OCI-LY1 (cell line): ENCODE results near the gene ATP8B1.

Experiments used
- H2AFZ ChIP-seq: fragments of 200-600 bp; sonication (generic), shearing (Covaris generic); 2 replicates; pipeline ENCODE4 v1.6.0; 2014; ENCODE audit warnings: antibody characterized with exemption, mild to moderate bottlenecking, low read length
- H3F3A ChIP-seq: fragments of 200-600 bp; sonication (generic), shearing (Covaris generic); 2 replicates; pipeline ENCODE4 v1.6.0; 2014; ENCODE audit warnings: mild to moderate bottlenecking, antibody characterized with exemption, low read length, moderate library complexity; ENCODE audit not compliant: insufficient read depth
- H3K27ac ChIP-seq: fragments of 200-600 bp; sonication (generic); 2 replicates; pipeline ENCODE4 v1.5.1; 2014; ENCODE audit warnings: low read length, mixed run types, mild to moderate bottlenecking, low read depth; ENCODE audit not compliant: poor library complexity, severe bottlenecking
- H3K27me3 ChIP-seq: fragments of 200-600 bp; sonication (generic); 2 replicates; pipeline ENCODE4 v1.6.0; 2014; ENCODE audit warnings: antibody characterized with exemption, mild to moderate bottlenecking, low read length, moderate library complexity; ENCODE audit not compliant: insufficient read depth
- H3K36me3 ChIP-seq: fragments of 200-600 bp; sonication (generic); 2 replicates; pipeline ENCODE4 v1.6.1; 2014; ENCODE audit warnings: mild to moderate bottlenecking, antibody characterized with exemption, low read length, moderate library complexity, mixed read lengths; ENCODE audit not compliant: insufficient read depth
- H3K4me1 ChIP-seq: fragments of 200-600 bp; sonication (generic); 2 replicates; pipeline ENCODE4 v1.5.1; 2014; ENCODE audit warnings: mild to moderate bottlenecking, low read length, moderate library complexity; ENCODE audit not compliant: insufficient read depth, severe bottlenecking
- H3K4me2 ChIP-seq: fragments of 200-600 bp; sonication (generic), shearing (Covaris generic); 2 replicates; pipeline ENCODE4 v1.6.1; 2014; ENCODE audit warnings: low read length
- H3K4me3 ChIP-seq: fragments of 200-600 bp; sonication (generic); 2 replicates; pipeline ENCODE4 v1.5.1; 2014; ENCODE audit warnings: low read length, low read depth, mild to moderate bottlenecking, mixed read lengths; ENCODE audit not compliant: poor library complexity, severe bottlenecking
- H3K79me2 ChIP-seq: fragments of 200-600 bp; shearing (Covaris generic); 2 replicates; pipeline ENCODE4 v1.6.1; 2016; ENCODE audit warnings: mixed run types, low read length, mixed read lengths; ENCODE audit not compliant: insufficient read depth
- H3K9ac ChIP-seq: fragments of 200-600 bp; sonication (generic), shearing (Covaris generic); 2 replicates; pipeline ENCODE4 v1.6.1; 2014; ENCODE audit warnings: mild to moderate bottlenecking, low read length, mixed read lengths
- H3K9me2 ChIP-seq: fragments of 200-600 bp; sonication (generic), shearing (Covaris generic); 2 replicates; pipeline ENCODE4 v1.6.1; 2014; ENCODE audit warnings: low read depth, mild to moderate bottlenecking, low read length, mixed read lengths
- H3K9me3 ChIP-seq: fragments of 200-600 bp; shearing (Covaris generic); 2 replicates; pipeline ENCODE4 v1.6.1; 2014; ENCODE audit warnings: low read length, mixed read lengths
- H4K20me1 ChIP-seq: fragments of 200-600 bp; sonication (generic), shearing (Covaris generic); 2 replicates; pipeline ENCODE4 v1.6.0; 2016; ENCODE audit warnings: mild to moderate bottlenecking, low read length; ENCODE audit not compliant: insufficient read depth
- CTCF ChIP-seq: fragments of 200-600 bp; sonication (generic), shearing (Covaris generic); IDR thresholded peaks from 2 replicates; pipeline ENCODE4 v1.5.1; 2017; ENCODE audit warnings: mild to moderate bottlenecking, antibody characterized with exemption, low read length, moderate library complexity, mixed read lengths
- EZH2 ChIP-seq: fragments of 200-600 bp; sonication (generic), shearing (Covaris generic); IDR thresholded peaks from 2 replicates; pipeline ENCODE4 v1.8.0; 2017; ENCODE audit warnings: borderline replicate concordance, mixed run types, mild to moderate bottlenecking, antibody characterized with exemption, low read length, moderate library complexity, mixed read lengths

The ATP8B1 gene

GRCh38 chr18:57793302-57793986 lies 9.7 kb downstream of the ATP8B1 start:
- H3K27ac ChIP-seq, result no peak overlapping the region
- TF ChIP-seq CTCF, result no peak
- no peaks in the 10 kb centered on the region for H3K79me2 ChIP-seq
- H3K4me3 ChIP-seq, result no peak overlapping the region
- no peaks in the 10 kb centered on the region for H3F3A ChIP-seq
- no peaks in the 10 kb centered on the region for H3K4me1 ChIP-seq
- no peaks in the 10 kb centered on the region for H4K20me1 ChIP-seq
- H3K4me2 ChIP-seq, result no peak overlapping the region
- no peaks in the 10 kb centered on the region for H3K9me3 ChIP-seq
- no peaks in the 10 kb centered on the region for H3K36me3 ChIP-seq
- no peak overlapping the region for H3K9ac ChIP-seq
- H3K9me2 ChIP-seq, result no peaks in the 10 kb centered on the region
- H2AFZ ChIP-seq, result no peak overlapping the region
- H3K27me3 ChIP-seq, result no peaks in the 10 kb centered on the region

GRCh38 chr18:57792631-57793301 lies 10.3 kb downstream of the ATP8B1 start:
- H3K79me2 ChIP-seq, result no peaks in the 10 kb centered on the region
- H4K20me1 ChIP-seq, result no peaks in the 10 kb centered on the region
- H3K4me1 ChIP-seq, result no peaks in the 10 kb centered on the region
- no peaks in the 10 kb centered on the region for H3K27me3 ChIP-seq
- no peak overlapping the region for H3K4me3 ChIP-seq
- H3K9ac ChIP-seq, result no peak overlapping the region
- no peak for TF ChIP-seq CTCF
- TF ChIP-seq EZH2, result no peak
- H3F3A ChIP-seq, result no peaks in the 10 kb centered on the region
- H3K4me2 ChIP-seq, result no peak overlapping the region
- no peaks in the 10 kb centered on the region for H3K9me3 ChIP-seq
- H2AFZ ChIP-seq, result no peak overlapping the region
- no peak overlapping the region for H3K27ac ChIP-seq
- H3K9me2 ChIP-seq, result no peaks in the 10 kb centered on the region
- H3K36me3 ChIP-seq, result no peaks in the 10 kb centered on the region

GRCh38 chr18:57791911-57792310 lies 11.2 kb downstream of the ATP8B1 start:
- Histone ChIP-seq H3K27ac (no peak overlapping the region), H3K27me3 (no peaks in the 10 kb centered on the region), H2AFZ (no peak overlapping the region), H3K79me2 (no peaks in the 10 kb centered on the region), H3K9me3 (no peaks in the 10 kb centered on the region), H3K9me2 (no peaks in the 10 kb centered on the region), H3K4me3 (no peak overlapping the region), H4K20me1 (no peaks in the 10 kb centered on the region), H3K4me1 (no peaks in the 10 kb centered on the region), H3K4me2 (no peak overlapping the region), H3F3A (no peaks in the 10 kb centered on the region), H3K9ac (no peak overlapping the region), H3K36me3 (no peaks in the 10 kb centered on the region)
- TF ChIP-seq EZH2 (no peak), CTCF (no peak)
